ENCODE measurements around the gene KXD1.
"Not testable (repeated sequence)": the region's sequence is repeated elsewhere in the genome, so short reads cannot be mapped to it uniquely, and the experiment has no call there.

KXD1 gene

GRCh38 chr19:18591735-18592385 is 34.2 kb downstream of the KXD1 start:
- Histone ChIP-seq H3K9ac (ENCODE audit: low read depth in 1 of 2, low read length in 2 of 2) (no peak overlapping the region), H3K4me1 (ENCODE audit: control insufficient read depth in 1 of 2, insufficient read depth in 2 of 2, low read length in 2 of 2) (peaks cover 21 to 38% of the 10 kb centered on the region in 2 donors)

DNA sequence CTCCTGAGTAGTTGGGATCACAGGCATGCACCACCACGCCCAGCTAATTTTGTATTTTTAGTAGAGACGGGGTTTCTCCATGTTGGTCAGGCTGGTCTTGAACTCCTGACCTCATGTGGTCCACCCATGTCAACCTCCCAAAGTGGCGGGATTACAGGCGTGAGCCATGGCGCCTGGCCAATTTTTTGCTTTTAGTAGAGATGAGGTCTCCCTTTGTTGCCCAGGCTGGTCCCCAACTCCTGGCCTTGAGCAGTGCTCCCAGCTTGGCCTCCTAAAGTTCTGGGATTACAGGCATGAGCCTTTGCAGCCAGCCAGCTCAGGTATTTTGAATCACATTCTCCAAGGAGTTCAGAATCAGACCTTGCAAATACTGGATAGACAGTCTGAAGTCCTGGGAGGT is 35.1 kb downstream of the KXD1 start:
- not testable (repeated sequence) for H3K4me3 ChIP-seq (ENCODE audit: low read depth in 1 of 2, low read length in 2 of 2); H3K9ac ChIP-seq (ENCODE audit: low read depth in 1 of 2, low read length in 2 of 2); H3K9me3 ChIP-seq (ENCODE audit: control insufficient read depth in 1 of 2, low read length in 2 of 2); H3K36me3 ChIP-seq (ENCODE audit: control insufficient read depth in 1 of 2, insufficient read depth in 2 of 2, low read length in 2 of 2); H3K27ac ChIP-seq (ENCODE audit: low read depth, low read length)
- Histone ChIP-seq H3K4me1 (ENCODE audit: control insufficient read depth in 1 of 2, insufficient read depth in 2 of 2, low read length in 2 of 2) (peaks cover 21 to 38% of the 10 kb centered on the region in 2 donors), H3K27me3 (ENCODE audit: control insufficient read depth in 1 of 2, insufficient read depth in 2 of 2, low read length in 2 of 2) (peaks cover 15 to 18% of the 10 kb centered on the region in 2 donors)

More at GRCh38 chr19:18591735-18592385, 34.2 kb downstream of the KXD1 start:
- Histone ChIP-seq H3K27me3 (ENCODE audit: control insufficient read depth in 1 of 2, insufficient read depth in 2 of 2, low read length in 2 of 2) (peaks cover 12 to 13% of the 10 kb centered on the region in 2 donors), H3K36me3 (ENCODE audit: control insufficient read depth in 1 of 2, insufficient read depth in 2 of 2, low read length in 2 of 2) (peaks cover 3 to 9% of the 10 kb centered on the region in 2 donors), H3K27ac (ENCODE audit: low read depth, low read length) (no peak overlapping the region), H3K9me3 (ENCODE audit: control insufficient read depth in 1 of 2, low read length in 2 of 2) (no peaks in the 10 kb centered on the region), H3K4me3 (ENCODE audit: low read depth in 1 of 2, low read length in 2 of 2) (no peak overlapping the region)

- Histone ChIP-seq H3K27ac (ENCODE audit: low read depth, low read length) (no peak overlapping the region), H3K9ac (ENCODE audit: low read depth in 1 of 2, low read length in 2 of 2) (no peak overlapping the region), H3K36me3 (ENCODE audit: control insufficient read depth in 1 of 2, insufficient read depth in 2 of 2, low read length in 2 of 2) (peaks cover 3 to 9% of the 10 kb centered on the region in 2 donors), H3K27me3 (ENCODE audit: control insufficient read depth in 1 of 2, insufficient read depth in 2 of 2, low read length in 2 of 2) (peaks cover 19 to 26% of the 10 kb centered on the region in 2 donors), H3K4me3 (ENCODE audit: low read depth in 1 of 2, low read length in 2 of 2) (no peak overlapping the region), H3K9me3 (ENCODE audit: control insufficient read depth in 1 of 2, low read length in 2 of 2) (no peaks in the 10 kb centered on the region), H3K4me1 (ENCODE audit: control insufficient read depth in 1 of 2, insufficient read depth in 2 of 2, low read length in 2 of 2) (peaks cover 14 to 30% of the 10 kb centered on the region in 2 donors)
Observed at GRCh38 chr19:18593367-18594095, 35.9 kb downstream of the KXD1 start.

DNA sequence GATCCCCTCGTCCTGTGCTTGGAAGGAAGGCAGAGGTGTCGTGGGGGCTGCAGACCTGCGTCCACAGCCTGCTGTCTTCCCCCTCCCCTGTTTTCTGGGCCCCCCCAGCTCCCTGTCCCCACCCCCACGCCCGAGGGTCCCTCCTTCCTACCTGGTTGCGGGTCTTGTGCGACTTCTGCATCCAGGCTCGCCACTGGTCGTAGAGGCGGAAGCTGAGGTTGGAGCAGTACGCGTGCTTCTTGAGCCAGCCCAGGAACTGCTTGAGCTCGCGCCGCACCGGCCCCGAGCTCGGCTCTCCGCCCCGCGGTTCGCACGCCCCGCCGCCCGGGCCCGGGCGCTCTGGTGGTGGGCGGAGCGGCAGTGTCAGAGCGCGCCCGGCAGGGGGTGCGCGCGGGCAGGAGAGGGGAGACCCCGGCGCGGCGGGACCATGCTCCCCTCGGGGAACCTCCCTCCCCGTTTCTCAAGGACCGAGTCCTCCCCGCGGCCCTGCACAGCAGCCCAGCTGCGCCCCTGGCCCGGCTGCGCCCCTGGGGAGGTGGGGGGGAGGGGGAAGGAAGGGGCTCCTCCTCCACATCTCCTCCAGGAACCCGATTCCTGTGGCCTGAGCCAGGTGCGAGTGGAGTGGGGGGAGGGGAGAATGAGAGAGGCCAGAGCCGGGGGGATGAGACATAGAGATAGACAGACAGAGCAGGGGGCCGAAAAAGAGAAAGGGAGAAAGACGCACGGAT is 36.6 kb downstream of the KXD1 start:
- H3K4me1 ChIP-seq (ENCODE audit: control insufficient read depth in 1 of 2, insufficient read depth in 2 of 2, low read length in 2 of 2), result peaks cover 14 to 28% of the 10 kb centered on the region in 2 donors
- H3K36me3 ChIP-seq (ENCODE audit: control insufficient read depth in 1 of 2, insufficient read depth in 2 of 2, low read length in 2 of 2), result peaks cover 3 to 9% of the 10 kb centered on the region in 2 donors
- no peak overlapping the region for H3K9ac ChIP-seq (ENCODE audit: low read depth in 1 of 2, low read length in 2 of 2)
- peak overlapping the region; percentile 43 to 49 for H3K4me3 ChIP-seq (ENCODE audit: low read depth in 1 of 2, low read length in 2 of 2)
- no peak overlapping the region for H3K27ac ChIP-seq (ENCODE audit: low read depth, low read length)
- H3K27me3 ChIP-seq (ENCODE audit: control insufficient read depth in 1 of 2, insufficient read depth in 2 of 2, low read length in 2 of 2), result peaks cover 25 to 30% of the 10 kb centered on the region in 2 donors
- no peaks in the 10 kb centered on the region for H3K9me3 ChIP-seq (ENCODE audit: control insufficient read depth in 1 of 2, low read length in 2 of 2)

DNA sequence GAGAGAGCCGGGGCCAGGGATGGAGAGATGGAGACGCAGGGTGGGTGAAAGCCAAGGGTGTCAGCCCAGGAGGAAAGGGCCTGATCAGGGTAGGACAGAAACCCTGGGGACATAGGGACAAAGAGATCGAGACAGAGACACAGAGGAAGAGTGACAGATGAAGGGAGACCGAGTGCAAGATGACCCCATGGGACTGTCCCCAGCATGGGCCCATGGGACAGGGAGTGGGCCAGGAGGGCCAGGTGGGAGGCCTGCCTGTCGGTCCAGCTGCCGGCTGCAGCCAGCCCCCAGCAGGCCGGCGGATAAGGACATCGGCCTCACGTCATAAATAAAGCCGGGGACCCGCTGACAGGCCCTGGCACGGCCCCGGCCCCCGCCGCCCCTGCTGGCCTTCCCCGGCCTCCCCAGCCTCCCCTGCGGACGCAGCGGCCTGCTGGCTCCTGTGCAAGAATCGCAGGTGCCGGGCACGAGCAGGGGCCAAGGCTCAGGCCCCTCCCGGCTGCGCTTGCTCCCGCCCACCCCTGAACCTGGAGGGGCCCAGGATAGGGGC is 37.2 kb downstream of the KXD1 start:
- peaks cover 31 to 36% of the 10 kb centered on the region in 2 donors for H3K27me3 ChIP-seq (ENCODE audit: control insufficient read depth in 1 of 2, insufficient read depth in 2 of 2, low read length in 2 of 2)
- H3K9me3 ChIP-seq (ENCODE audit: control insufficient read depth in 1 of 2, low read length in 2 of 2), result no peaks in the 10 kb centered on the region
- H3K36me3 ChIP-seq (ENCODE audit: control insufficient read depth in 1 of 2, insufficient read depth in 2 of 2, low read length in 2 of 2), result peaks cover 3 to 9% of the 10 kb centered on the region in 2 donors
- no peak overlapping the region for H3K9ac ChIP-seq (ENCODE audit: low read depth in 1 of 2, low read length in 2 of 2)
- H3K27ac ChIP-seq (ENCODE audit: low read depth, low read length), result no peak overlapping the region
- H3K4me3 ChIP-seq (ENCODE audit: low read depth in 1 of 2, low read length in 2 of 2), result peak overlapping the region; percentile 17 to 49
- peaks cover 9 to 21% of the 10 kb centered on the region in 2 donors for H3K4me1 ChIP-seq (ENCODE audit: control insufficient read depth in 1 of 2, insufficient read depth in 2 of 2, low read length in 2 of 2)

DNA sequence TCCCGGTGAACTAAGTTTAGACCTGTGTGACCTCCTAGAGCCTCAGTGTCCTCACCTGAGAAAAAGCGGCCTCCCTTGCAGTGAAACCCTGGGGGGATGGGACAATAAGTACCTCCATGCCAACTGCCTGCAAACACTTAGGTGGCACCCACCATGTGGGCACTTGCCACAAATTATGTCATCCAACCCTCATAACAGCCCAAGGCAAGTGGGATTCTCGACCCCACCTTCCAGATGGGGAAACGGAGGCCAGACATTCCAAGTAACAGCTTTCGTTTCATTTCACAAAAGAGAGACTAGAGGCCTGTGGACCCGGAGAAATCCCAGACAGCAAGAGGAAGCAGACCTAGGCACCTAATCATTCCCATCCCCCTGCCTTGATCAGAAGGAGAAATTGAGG is 37.8 kb downstream of the KXD1 start:
- Histone ChIP-seq H3K27me3 (ENCODE audit: control insufficient read depth in 1 of 2, insufficient read depth in 2 of 2, low read length in 2 of 2) (peaks cover 31 to 37% of the 10 kb centered on the region in 2 donors), H3K9ac (ENCODE audit: low read depth in 1 of 2, low read length in 2 of 2) (no peak overlapping the region), H3K4me3 (ENCODE audit: low read depth in 1 of 2, low read length in 2 of 2) (no peak overlapping the region), H3K36me3 (ENCODE audit: control insufficient read depth in 1 of 2, insufficient read depth in 2 of 2, low read length in 2 of 2) (peaks cover 3 to 7% of the 10 kb centered on the region in 2 donors), H3K27ac (ENCODE audit: low read depth, low read length) (no peak overlapping the region), H3K4me1 (ENCODE audit: control insufficient read depth in 1 of 2, insufficient read depth in 2 of 2, low read length in 2 of 2) (peaks cover 8 to 15% of the 10 kb centered on the region in 2 donors), H3K9me3 (ENCODE audit: control insufficient read depth in 1 of 2, low read length in 2 of 2) (no peaks in the 10 kb centered on the region)

DNA sequence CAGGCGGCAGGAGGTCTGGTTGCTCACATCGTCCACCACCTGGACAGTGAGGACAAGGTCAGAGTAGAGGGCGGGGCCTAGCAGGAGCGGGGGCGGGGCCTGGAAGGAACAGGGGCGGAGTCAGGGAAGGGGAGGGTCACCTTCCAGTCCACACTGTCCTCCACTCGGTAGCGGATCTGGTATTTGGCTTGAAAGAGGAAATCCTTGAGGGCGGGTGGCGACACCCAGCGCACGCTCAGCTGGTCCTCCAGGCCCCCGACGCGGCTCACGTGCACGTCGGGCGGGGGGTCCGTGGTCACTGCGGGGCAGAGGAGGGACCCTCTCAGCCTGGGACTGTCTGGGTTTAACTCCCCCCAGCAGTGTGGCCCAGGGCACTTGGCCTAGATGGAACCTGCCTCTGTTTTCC is 39.1 kb downstream of the KXD1 start:
- Histone ChIP-seq H3K27ac (ENCODE audit: low read depth, low read length) (no peak overlapping the region), H3K4me3 (ENCODE audit: low read depth in 1 of 2, low read length in 2 of 2) (no peak overlapping the region), H3K27me3 (ENCODE audit: control insufficient read depth in 1 of 2, insufficient read depth in 2 of 2, low read length in 2 of 2) (peaks cover 35 to 39% of the 10 kb centered on the region in 2 donors), H3K9ac (ENCODE audit: low read depth in 1 of 2, low read length in 2 of 2) (no peak overlapping the region), H3K4me1 (ENCODE audit: control insufficient read depth in 1 of 2, insufficient read depth in 2 of 2, low read length in 2 of 2) (peaks cover 8 to 11% of the 10 kb centered on the region in 2 donors), H3K36me3 (ENCODE audit: control insufficient read depth in 1 of 2, insufficient read depth in 2 of 2, low read length in 2 of 2) (no peaks in the 10 kb centered on the region), H3K9me3 (ENCODE audit: control insufficient read depth in 1 of 2, low read length in 2 of 2) (no peaks in the 10 kb centered on the region)

DNA sequence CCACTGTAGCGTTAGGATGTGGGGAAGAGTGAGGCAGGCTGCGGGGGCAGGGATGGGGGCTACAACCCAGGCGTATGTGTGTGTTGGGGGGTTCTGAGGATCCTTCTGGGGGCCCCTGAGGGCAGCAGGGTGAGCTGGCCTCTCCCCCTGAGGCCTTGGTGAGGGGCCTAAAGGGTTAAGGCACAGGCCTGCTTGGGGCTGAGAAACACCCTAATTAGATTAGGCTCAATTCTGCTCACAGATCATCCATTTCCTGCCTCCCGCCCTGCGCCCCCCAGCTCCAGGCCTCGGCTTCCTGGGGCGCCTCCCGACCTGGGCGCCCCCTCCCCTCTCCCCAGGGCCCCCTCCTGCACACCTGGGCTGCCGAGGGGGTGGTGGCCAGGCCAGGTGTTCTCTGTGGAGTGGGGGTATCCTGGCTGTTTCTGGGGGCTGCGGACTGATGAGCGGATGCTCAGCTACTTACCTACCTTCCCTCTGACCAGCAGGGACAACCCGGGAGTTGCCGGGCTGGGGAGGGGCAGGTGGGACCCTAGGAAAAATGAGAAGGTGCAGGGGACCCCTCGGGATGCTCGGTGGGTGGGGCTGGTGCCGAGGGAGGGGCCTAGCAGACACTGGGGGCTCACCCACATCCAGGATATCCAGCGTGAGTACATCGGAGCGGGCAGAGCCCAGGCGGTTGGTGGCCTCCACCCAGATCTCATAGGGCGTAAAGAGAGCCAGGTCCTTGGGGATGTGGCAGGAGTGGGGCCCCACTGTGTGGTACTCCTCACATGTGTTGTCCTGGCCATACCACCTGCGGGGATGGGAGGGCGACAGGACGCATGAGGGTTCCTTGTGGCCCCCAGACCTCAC is 40.4 kb downstream of the KXD1 start:
- Histone ChIP-seq H3K9ac (ENCODE audit: low read depth in 1 of 2, low read length in 2 of 2) (no peak overlapping the region), H3K36me3 (ENCODE audit: control insufficient read depth in 1 of 2, insufficient read depth in 2 of 2, low read length in 2 of 2) (no peaks in the 10 kb centered on the region), H3K4me3 (ENCODE audit: low read depth in 1 of 2, low read length in 2 of 2) (no peak overlapping the region), H3K27me3 (ENCODE audit: control insufficient read depth in 1 of 2, insufficient read depth in 2 of 2, low read length in 2 of 2) (peaks cover 41 to 45% of the 10 kb centered on the region in 2 donors), H3K27ac (ENCODE audit: low read depth, low read length) (no peak overlapping the region), H3K4me1 (ENCODE audit: control insufficient read depth in 1 of 2, insufficient read depth in 2 of 2, low read length in 2 of 2) (peaks cover 8 to 11% of the 10 kb centered on the region in 2 donors), H3K9me3 (ENCODE audit: control insufficient read depth in 1 of 2, low read length in 2 of 2) (no peaks in the 10 kb centered on the region)

DNA sequence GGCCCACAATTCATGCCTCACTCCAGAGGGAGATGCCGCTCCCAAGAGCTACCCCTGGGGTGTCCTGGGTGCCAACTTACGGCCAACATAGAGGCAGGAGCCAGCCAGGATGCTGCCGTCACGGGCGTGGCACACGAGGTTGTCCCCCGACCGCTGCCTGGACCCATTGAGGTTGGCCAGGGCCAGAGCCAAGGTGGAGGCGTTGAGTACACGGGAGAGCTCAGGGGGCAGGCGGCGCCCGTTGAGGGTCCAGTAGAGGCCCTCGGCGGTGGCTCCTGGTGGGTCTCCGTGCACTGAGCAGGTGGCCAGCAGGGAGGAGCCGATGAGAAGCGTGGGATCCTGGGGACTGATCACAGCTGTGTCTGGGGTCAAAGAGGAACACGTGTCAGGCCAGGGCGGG is 41.8 kb downstream of the KXD1 start:
- H3K4me1 ChIP-seq (ENCODE audit: control insufficient read depth in 1 of 2, insufficient read depth in 2 of 2, low read length in 2 of 2), result peaks cover 7 to 10% of the 10 kb centered on the region in 2 donors
- no peak overlapping the region for H3K9ac ChIP-seq (ENCODE audit: low read depth in 1 of 2, low read length in 2 of 2)
- H3K4me3 ChIP-seq (ENCODE audit: low read depth in 1 of 2, low read length in 2 of 2), result no peak overlapping the region
- H3K27me3 ChIP-seq (ENCODE audit: control insufficient read depth in 1 of 2, insufficient read depth in 2 of 2, low read length in 2 of 2), result peaks cover 53 to 57% of the 10 kb centered on the region in 2 donors
- no peaks in the 10 kb centered on the region for H3K9me3 ChIP-seq (ENCODE audit: control insufficient read depth in 1 of 2, low read length in 2 of 2)
- H3K36me3 ChIP-seq (ENCODE audit: control insufficient read depth in 1 of 2, insufficient read depth in 2 of 2, low read length in 2 of 2), result no peaks in the 10 kb centered on the region
- no peak overlapping the region for H3K27ac ChIP-seq (ENCODE audit: low read depth, low read length)
